ENCODE data around the gene C12orf57.
A peak's percentile ranks its signal among the peaks of the same experiment; 100 is the strongest.

C12orf57 gene

DNA sequence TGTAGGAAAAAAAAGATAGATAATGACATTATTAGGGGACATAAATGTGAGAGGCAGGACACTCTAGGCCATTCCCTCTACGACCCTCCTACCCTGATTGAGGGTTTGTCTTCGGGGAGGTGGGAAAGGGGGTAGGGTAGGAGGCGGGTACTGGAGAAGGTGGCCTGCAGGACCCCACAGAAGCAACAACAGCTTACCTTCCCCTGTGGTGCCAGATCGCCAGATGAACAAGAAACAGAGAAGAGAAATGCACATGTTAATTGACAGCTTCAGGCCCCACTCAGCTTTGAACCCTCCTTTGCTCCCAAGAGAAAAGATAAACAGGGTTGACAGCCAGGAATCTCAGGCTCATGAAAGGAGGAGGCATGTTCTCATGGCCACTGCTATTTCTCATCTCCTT, 21.9 kb downstream of the C12orf57 start:
- no peak for DNase-seq

DNA sequence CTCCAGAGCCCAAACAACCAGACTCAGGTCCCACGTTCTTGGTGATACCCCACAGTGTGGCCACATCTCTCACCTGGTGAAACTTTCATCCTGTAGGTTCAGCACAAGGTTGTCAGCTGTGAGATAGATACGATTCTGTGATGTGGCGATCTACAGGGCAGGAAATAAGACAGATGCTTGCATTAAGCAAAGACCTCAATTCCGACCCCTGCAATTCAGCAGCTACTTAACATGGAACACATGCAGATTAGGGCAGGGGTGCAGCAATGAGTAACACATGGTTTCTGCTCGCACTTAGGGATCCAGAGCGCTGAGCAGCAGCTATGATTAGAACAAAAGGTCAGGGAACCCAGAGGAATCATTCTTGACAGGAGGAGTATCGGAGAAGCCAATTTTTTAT, 22.5 kb downstream of the C12orf57 start:
- no peak for DNase-seq

DNA sequence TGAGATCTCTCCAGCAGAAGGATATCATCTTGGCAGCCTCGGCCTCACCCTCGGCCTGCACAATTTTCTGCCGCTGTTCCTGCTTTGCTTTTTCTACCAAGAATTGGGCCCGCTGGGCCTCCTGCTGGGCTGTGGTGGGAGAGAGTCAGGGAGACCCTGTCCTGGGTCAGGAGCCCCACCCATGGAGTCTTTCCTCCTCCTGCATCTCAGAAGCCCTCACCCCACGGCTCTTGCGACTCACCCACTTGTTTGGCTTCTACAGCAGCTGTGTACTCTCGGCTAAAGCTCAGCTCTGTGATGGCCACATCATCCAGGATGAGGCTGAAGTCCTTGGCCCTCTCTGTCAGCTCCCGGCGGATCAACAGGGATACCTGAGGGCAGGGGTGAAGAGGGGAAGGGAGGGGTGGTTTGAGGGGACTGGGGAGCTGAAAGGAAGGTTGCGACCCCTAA, 23.9 kb downstream of the C12orf57 start:
- DNase-seq = no peak

DNA sequence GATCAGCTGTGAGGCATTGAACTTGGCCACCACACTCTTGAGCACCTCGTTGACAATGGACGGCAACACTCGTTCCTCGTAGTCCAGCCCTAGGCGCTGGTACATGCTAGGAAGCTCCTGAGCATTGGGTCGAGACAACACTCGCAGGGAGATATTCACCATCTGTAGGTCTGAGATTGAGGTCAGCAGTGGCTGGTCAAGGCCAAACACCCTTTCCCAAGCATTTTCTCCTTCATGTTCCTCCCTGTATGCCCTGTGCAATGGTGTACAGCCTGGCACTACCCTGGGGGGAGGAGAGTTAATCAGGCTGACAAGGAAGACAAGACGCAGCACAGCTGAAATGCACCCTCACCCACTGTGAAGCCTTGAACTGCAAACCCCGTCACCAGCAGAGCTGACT, 24.6 kb downstream of the C12orf57 start:
- DNase-seq = no peak

DNA sequence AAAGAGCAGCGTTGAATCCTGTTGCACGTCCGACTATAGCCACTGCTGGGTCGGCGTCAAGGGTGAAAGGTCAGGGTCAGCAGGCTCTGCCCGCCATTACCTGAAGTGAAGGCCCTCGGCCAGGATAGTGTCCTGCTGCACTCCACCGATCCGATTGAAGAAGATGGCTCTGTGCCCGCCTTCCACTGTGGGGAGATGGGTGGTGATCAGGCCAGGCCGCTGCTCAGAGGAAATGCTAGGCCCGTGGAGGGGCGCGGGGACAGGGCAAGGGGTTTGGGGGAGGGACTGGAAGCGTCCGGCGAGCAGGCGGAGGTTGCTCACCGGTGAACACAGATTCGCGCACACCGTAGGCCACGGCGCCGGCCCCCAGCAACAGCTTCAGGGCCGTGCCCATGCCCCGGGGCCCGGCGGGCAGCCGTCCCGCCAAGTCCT, 26.3 kb downstream of the C12orf57 start:
- peak in 1 of 6 experiments; percentile 51 for DNase-seq

DNA sequence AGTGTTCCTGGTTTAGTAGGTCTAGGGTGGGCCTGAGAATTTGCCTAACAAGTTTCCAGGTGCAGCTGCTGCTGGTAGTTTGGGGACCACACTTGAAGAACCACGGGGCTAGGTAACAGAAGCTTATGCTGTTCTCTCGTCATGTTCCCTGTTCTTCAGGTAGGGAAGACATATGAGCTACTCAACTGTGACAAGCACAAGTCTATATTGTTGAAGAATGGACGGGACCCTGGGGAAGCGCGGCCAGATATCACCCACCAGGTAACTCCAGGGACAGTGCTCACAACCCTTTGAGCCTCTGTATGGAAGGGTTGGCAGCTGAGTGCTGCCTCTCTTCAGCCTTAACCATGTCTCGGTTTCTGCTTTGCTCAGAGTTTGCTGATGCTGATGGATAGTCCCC, 30.4 kb downstream of the C12orf57 start:
- DNase-seq = no peak

DNA sequence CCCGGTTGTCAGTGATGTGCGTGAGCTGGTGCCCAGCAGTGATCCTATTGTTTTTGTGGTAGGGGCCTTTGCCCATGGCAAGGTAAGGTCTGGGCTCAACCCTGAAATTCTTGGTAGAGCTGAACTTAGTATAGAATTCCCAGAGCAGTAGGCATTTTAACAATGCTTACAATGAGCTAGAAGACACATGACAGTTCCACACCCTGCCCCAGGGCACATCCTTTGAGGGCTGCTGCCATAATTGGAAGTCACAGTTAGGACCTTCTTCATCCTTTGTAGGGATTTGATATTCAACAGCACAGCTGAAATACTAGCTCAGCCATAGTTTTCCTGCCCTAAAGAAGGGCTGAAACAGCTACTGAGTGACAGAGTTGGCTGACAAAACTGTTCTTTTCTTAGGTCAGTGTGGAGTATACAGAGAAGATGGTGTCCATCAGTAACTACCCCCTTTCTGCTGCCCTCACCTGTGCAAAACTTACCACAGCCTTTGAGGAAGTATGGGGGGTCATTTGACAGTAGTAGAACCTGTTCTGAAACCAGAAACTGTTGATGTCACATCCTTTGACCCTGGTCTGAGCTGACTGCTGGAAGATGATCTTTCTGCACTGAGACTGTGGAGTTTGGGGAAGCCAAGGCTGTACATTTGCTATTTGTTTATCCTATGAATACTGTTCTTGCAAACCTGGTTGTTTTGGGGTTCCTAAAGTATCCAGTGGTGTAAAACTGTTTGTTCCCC, 31.6 kb downstream of the C12orf57 start:
- DNase-seq = no peak

DNA sequence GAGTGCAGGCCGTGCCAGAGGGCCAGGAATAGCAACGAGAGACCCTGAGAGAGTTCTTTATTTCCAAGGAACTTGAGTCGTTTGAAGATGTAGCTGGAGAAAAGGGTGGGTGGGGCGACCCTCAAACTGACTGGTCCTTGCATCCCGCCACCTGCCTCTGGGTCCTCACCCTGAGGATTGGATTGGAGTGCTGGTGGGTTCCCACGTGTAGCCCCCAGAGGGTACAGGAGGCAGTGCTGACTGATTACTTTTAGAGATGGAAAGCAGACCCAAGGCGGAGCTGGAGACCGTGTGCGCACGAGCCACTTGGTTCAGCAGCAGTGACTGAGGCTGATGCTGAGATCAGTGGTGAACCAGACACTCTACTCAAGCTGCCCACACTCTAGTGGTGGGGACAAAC, 33.8 kb downstream of the C12orf57 start:
- no peak for DNase-seq

DNA sequence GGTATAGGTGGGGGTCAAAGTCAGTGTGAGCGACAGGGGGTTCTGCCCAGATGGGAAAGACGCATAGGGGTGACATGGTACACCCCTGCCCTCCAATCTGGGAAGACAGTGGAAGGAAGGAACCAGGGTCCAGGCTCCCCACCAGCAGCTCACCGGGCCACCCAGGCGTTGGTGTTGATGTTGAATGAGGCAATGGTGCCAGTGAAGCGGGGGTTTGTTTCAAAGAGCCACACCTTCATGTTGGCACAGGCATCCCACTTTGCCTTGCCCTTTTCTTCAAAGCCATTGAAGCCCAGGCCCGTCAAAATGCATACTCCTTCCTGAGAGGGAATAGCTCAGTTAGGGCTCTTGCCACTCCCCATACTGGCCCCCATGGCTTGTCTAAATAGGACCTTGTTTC, 34.4 kb downstream of the C12orf57 start:
- DNase-seq = no peak

DNA sequence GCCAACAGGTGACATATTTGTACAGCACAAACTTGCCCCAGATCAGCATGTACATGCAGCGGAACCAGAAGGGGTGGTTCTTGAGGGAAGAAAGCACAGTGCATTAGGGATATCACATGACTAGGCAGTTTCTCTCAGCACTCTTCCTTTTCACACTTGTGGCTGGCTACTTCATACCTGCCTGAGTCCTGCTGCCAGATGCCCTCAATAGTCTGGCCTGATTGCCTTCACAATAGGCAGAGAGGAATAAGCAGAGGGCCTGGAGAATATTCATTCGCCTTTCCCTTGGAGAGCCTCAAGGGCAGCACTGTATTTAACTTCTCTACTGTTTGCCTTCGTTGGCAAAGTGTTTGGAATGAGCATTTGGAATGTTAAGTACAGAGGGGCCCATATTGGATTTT, 34.8 kb downstream of the C12orf57 start:
- no peak for DNase-seq

DNA sequence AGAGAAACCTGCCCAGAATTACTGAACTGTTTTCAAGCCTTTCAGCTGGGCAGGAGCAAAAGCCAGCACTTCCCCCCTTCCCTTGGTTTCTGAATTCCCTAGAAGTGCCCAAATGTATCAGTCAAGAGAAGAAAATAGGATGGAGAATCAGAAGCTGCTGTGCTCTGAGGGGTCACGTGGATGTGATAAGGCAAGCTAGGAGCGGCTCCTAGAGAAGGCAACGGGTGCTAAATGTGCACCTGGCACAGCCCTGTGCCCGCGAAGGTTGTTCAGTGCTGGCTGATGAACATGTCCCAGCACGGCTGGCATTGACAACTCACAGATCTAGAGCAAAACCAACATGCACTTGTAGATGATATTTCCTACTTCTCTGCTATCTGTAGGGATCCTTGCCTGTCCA, 35.2 kb downstream of the C12orf57 start:
- DNase-seq = no peak

DNA sequence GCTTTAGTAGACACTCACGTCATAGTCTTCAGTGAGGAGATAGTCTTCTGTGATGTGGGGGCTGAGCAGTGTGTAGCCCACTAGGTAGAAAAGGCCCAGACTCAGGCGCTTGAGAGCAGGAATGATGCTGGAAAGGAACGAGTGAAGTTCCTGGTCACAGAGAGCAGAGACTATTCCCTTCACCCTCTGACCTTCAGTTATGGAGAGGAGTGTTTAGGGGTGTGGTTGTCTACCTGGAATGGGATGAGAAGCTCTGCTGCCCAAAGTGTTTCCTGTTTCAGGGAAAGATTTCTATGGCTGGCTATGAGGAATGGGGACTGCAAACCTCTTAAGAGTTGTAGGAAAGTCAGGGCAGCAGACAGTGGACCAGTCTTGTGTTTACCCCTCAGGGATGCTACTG, 35.6 kb downstream of the C12orf57 start:
- no peak for DNase-seq

DNA sequence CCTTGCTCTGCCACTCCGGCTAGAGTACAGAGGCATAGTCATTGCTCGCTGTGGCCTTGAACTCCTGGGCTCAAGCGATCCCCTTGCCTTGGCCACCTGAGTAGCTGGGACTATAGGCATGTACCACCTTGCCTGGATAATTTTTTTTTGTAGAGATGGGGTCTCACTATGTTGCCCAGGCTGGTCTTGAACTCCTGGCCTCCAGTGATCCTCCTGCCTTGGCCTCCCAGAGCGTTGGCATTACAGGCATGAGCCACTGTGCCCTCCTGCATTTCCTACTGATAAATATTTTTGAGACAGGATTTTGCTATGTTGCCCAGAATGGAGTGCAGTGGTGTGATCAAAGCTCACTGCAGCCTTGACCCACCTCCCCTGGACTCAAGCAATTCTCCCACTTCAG, 36.3 kb downstream of the C12orf57 start:
- DNase-seq = no peak

DNA sequence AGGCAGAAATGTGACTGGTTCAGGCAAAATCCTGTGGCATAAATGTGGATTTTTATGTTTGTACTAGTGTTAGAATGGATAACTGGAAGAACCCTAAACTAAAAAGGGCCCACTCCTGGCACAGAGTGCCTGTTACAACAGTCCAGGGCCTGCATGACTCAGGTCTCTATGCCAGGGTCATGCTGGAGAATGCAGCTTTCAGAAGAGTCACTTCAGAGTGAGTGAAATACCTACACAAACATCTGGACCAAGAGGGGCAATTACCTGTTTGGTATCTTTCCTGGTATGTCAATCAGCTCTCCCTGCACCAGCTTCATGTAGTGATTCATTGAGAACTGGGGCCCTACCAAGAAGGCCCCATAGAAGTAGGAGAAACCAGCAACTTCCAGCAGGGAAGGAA, 36.9 kb downstream of the C12orf57 start:
- no peak for DNase-seq

DNA sequence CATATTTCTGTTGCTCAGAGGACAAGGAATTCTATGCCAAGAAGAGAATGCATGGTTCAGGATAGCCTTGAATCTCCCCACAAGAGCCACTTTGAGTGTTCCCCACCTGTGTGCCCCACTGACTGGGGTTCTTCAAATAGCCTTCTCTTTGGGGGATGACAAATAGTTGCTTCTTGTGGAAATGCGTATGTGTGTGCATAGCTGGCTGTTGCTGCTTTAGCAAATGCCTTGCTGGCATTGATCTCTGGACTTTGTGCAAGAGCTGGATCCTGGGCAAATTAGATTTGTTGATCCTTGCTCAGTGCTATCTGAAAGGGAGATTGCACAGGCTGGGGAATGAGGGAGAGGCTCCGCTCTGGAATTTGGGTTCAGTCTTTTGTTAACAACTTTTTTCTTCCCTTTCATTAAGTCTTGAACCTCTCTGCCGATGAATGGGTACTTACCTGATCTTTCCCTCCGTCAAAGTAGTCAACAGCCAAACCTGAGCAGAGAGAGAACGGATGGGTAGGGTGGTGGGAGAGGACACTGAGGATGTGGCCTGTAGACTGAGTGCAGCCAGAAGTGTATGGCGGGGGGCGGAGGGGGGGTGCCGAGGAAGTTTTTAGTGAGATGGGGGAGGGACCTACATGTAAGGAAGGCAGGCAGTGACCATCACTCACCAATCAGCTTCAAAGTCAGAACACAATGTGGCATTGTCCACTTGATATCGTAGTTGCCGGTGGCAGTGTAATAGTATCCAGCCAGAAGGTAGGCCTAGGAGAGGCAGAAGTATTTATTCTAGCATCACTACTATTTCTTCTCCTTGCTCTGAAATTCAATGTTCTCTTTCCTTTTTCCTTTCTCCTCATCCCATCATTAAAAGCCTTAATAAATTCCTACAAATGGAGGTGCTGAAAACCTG, 37.6 kb downstream of the C12orf57 start:
- no peak for DNase-seq

DNA sequence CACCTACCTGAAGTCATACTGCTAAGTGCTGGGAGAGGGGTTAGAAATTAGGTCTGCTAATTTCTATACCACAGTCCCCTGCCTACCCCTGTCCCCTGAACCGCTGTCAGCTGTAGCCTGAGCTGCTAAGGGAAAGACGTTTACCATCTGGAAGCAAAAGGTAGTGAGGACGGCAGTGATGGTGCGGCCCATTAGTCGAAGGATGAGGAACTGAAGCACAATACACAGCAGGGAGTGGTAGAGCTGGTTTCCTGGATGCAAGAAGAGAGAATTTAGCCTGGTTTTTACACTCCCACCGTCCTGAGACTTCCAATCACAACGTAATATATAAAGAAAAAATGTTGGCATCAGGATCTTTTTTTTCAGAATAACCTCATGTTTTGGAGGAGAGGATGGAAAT, 38.7 kb downstream of the C12orf57 start:
- no peak for DNase-seq

DNA sequence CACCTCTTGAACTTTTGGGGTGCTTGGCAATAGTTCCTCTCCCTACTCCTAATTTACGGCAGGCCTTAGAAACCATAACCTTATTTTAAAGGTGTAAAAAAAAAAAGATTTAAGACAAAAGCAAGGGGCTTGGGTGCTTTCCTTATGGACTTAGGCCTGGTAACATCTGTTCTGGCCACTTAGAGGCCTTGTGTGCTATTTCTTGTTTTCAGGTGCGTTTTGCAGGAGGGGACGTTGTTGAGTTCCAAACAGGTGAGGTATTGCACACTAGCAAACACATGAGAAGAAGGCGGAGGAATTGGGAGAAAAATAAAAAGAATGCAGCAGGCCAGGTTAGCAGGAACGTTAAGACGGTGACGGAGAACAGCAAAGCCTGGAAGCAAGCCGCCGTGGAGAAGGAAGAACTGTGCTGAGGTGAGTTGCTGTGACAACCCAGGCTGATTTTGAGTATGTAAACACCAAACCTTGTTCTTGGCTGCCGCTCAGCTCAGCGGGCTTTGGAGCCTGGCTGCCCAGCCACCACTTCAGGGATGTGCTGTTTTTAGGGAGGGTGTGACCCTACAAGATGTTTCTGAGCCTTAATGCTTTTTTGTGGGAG, 44.2 kb downstream of the C12orf57 start:
- DNase-seq = no peak

All from stimulated activated naive CD4-positive, alpha-beta T cell (primary cell).